Measurements from ENCODE around the gene ANXA6. TPM values are rescaled to one million over a fixed set of nuclear protein-coding genes. Genes with fewer than 3 reads are reported as not detected.

The ANXA6 gene
- polyA plus RNA-seq, 1 donor (not counting 4 experiments of a cell fraction or from before 2014, with no cell fraction given) = 37.0 TPM

- no peak overlapping the region for H3K9ac ChIP-seq (ENCODE audit: control insufficient read depth, extremely low read depth, insufficient read depth, low read length)
- H3K36me3 ChIP-seq (ENCODE audit: control insufficient read depth in 2 of 2, extremely low read depth in 1 of 2, insufficient read depth in 2 of 2, low read length in 2 of 2) = no peaks in the 10 kb centered on the region
- FAIRE-seq = no peak
- H3K79me2 ChIP-seq (ENCODE audit: control insufficient read depth, insufficient read depth, low read length) = no peaks in the 10 kb centered on the region
- no peaks in the 10 kb centered on the region for H3K27me3 ChIP-seq (ENCODE audit: control insufficient read depth, extremely low read depth, insufficient read depth, low read length)
- no peak overlapping the region for H2AFZ ChIP-seq (ENCODE audit: control insufficient read depth, low read length)
- no peaks in the 10 kb centered on the region for H4K20me1 ChIP-seq (ENCODE audit: control insufficient read depth, extremely low read depth, insufficient read depth, low read length)
- DNase-seq (ENCODE audit: low read depth, low spot score) = no peak
- no peak overlapping the region for H3K4me2 ChIP-seq (ENCODE audit: control insufficient read depth, extremely low read depth, insufficient read depth, low read depth, low read length)
- no peaks in the 10 kb centered on the region for H3K4me1 ChIP-seq (ENCODE audit: control insufficient read depth, extremely low read depth, insufficient read depth, low read length)
- no peaks in the 10 kb centered on the region for H3K9me3 ChIP-seq (ENCODE audit: control insufficient read depth, low read depth, low read length)
- H3K9me1 ChIP-seq (ENCODE audit: control insufficient read depth, extremely low read depth, insufficient read depth, low read length) = no peaks in the 10 kb centered on the region
- TF ChIP-seq EZH2 (IDR thresholded peaks at IDR 0.05; ENCODE audit: low read length) (no peak), CTCF (optimal IDR thresholded peaks at IDR 0.05 in 1 of 3, IDR thresholded peaks at IDR 0.05 in 1 of 3, conservative IDR thresholded peaks at IDR 0.05 in 1 of 3; ENCODE audit: extremely low read depth in 1 of 3, insufficient read depth in 2 of 3, low read length in 3 of 3) (no peak)
- no peak overlapping the region for H3K27ac ChIP-seq (ENCODE audit: control insufficient read depth, insufficient read depth, low read length)
- dilution Hi-C loops (cut with MboI; ENCODE audit: extremely low pct_ligation_motif_present, low sequenced_read_pairs) = no loop called here
- H3K4me3 ChIP-seq (ENCODE audit: control insufficient read depth in 2 of 3, extremely low read depth in 1 of 3, insufficient read depth in 2 of 3, low read depth in 1 of 3, low read length in 3 of 3) = no peak overlapping the region
Observed at GRCh38 chr5:151134228-151134627, 23.4 kb downstream of the ANXA6 start.

GRCh38 chr5:151132963-151133362 lies 24.6 kb downstream of the ANXA6 start:
- no peaks in the 10 kb centered on the region for H3K9me3 ChIP-seq (ENCODE audit: control insufficient read depth, low read depth, low read length)
- H3K9me1 ChIP-seq (ENCODE audit: control insufficient read depth, extremely low read depth, insufficient read depth, low read length) = no peaks in the 10 kb centered on the region
- no peak for TF ChIP-seq EZH2 (IDR thresholded peaks at IDR 0.05; ENCODE audit: low read length)
- TF ChIP-seq CTCF (optimal IDR thresholded peaks at IDR 0.05 in 1 of 3, IDR thresholded peaks at IDR 0.05 in 1 of 3, conservative IDR thresholded peaks at IDR 0.05 in 1 of 3; ENCODE audit: extremely low read depth in 1 of 3, insufficient read depth in 2 of 3, low read length in 3 of 3) = no peak
- no peak overlapping the region for H3K9ac ChIP-seq (ENCODE audit: control insufficient read depth, extremely low read depth, insufficient read depth, low read length)
- no peaks in the 10 kb centered on the region for H3K4me1 ChIP-seq (ENCODE audit: control insufficient read depth, extremely low read depth, insufficient read depth, low read length)
- H2AFZ ChIP-seq (ENCODE audit: control insufficient read depth, low read length) = no peak overlapping the region
- FAIRE-seq (no peak), DNase-seq (ENCODE audit: low read depth, low spot score) (no peak)
- no peaks in the 10 kb centered on the region for H3K79me2 ChIP-seq (ENCODE audit: control insufficient read depth, insufficient read depth, low read length)
- dilution Hi-C loops (cut with MboI; ENCODE audit: extremely low pct_ligation_motif_present, low sequenced_read_pairs) = no loop called here
- H3K4me2 ChIP-seq (ENCODE audit: control insufficient read depth, extremely low read depth, insufficient read depth, low read depth, low read length) = no peak overlapping the region
- H3K36me3 ChIP-seq (ENCODE audit: control insufficient read depth in 2 of 2, extremely low read depth in 1 of 2, insufficient read depth in 2 of 2, low read length in 2 of 2) = no peaks in the 10 kb centered on the region
- no peak overlapping the region for H3K4me3 ChIP-seq (ENCODE audit: control insufficient read depth in 2 of 3, extremely low read depth in 1 of 3, insufficient read depth in 2 of 3, low read depth in 1 of 3, low read length in 3 of 3)
- H3K27me3 ChIP-seq (ENCODE audit: control insufficient read depth, extremely low read depth, insufficient read depth, low read length) = no peaks in the 10 kb centered on the region
- H3K27ac ChIP-seq (ENCODE audit: control insufficient read depth, insufficient read depth, low read length) = no peak overlapping the region
- no peaks in the 10 kb centered on the region for H4K20me1 ChIP-seq (ENCODE audit: control insufficient read depth, extremely low read depth, insufficient read depth, low read length)
